Caco-2 (cell line): Measurements from ENCODE around the gene POU2AF1. TPM values are rescaled to one million over a fixed set of nuclear protein-coding genes. Genes with fewer than 3 reads are reported as not detected.
A peak's percentile ranks its signal among the peaks of the same experiment; 100 is the strongest.

ENCODE experiments used
- BruUV-seq: library from RNA; stranded (reverse); fragments of 400-500 nt; replicated peaks from 2 replicates; lab custom pipeline; 2021; lab: Mats Ljungman, UMichigan
- CTCF ChIA-PET: fragments of 300-600 bp; sonication (Branson Sonifier 250); formaldehyde crosslinking; loops from one replicate; lab custom pipeline; 2022; ENCODE audit warnings: antibody characterized with exemption; lab: Charles Lee
- POLR2A ChIA-PET: fragments of 300-600 bp; sonication (Branson Sonifier 250); formaldehyde crosslinking; loops from one replicate; lab custom pipeline; 2022; ENCODE audit warnings: antibody characterized with exemption; lab: Charles Lee
- DNase-seq, 2 experiments: peaks; one replicate each; pipeline versions ENCODE4 v3.0.0 to v3.0.0-alpha.2; 2020 to 2022
- H3K27me3 ChIP-seq: replicated peaks from 2 replicates; pipeline ENCODE4 v1.6.0; 2011; ENCODE audit warnings: low read length; ENCODE audit not compliant: control insufficient read depth, insufficient read depth
- H3K36me3 ChIP-seq: 2 replicates; pipeline ENCODE4 v1.5.1; 2011; ENCODE audit warnings: low read length; ENCODE audit not compliant: control insufficient read depth, insufficient read depth
- H3K4me1 ChIP-seq: fragments of 250-450 bp; sonication (Bioruptor Pico); 2 replicates; pipeline ENCODE4 v1.5.1; 2020; ENCODE audit warnings: mild to moderate bottlenecking
- H3K4me3 ChIP-seq: 2 replicates; pipeline ENCODE4 v1.5.1; 2011; ENCODE audit warnings: low read depth, mild to moderate bottlenecking, control low read depth, low read length
- H3K9me3 ChIP-seq: fragments of 250-450 bp; sonication (Bioruptor Pico); 2 replicates; pipeline ENCODE4 v1.5.1; 2020; ENCODE audit warnings: mild to moderate bottlenecking, moderate library complexity
- H3K27ac Mint-ChIP-seq: one replicate; pipeline ENCODE4 v1.8.0; 2022; ENCODE audit warnings: mixed read lengths; ENCODE audit not compliant: unreplicated experiment
- H3K27me3 Mint-ChIP-seq: one replicate; pipeline ENCODE4 v1.8.0; 2022; ENCODE audit warnings: mixed read lengths; ENCODE audit not compliant: insufficient read depth, unreplicated experiment
- H3K36me3 Mint-ChIP-seq: one replicate; pipeline ENCODE4 v1.8.0; 2022; ENCODE audit warnings: mild to moderate bottlenecking, mixed read lengths; ENCODE audit not compliant: insufficient read depth, unreplicated experiment
- H3K4me1 Mint-ChIP-seq: one replicate; pipeline ENCODE4 v1.8.0; 2022; ENCODE audit warnings: low read depth, mixed read lengths; ENCODE audit not compliant: unreplicated experiment
- H3K4me3 Mint-ChIP-seq: one replicate; pipeline ENCODE4 v1.8.0; 2022; ENCODE audit warnings: mild to moderate bottlenecking, moderate library complexity, mixed read lengths; ENCODE audit not compliant: unreplicated experiment
- H3K9me3 Mint-ChIP-seq: one replicate; pipeline ENCODE4 v1.8.0; 2022; ENCODE audit warnings: mixed read lengths; ENCODE audit not compliant: unreplicated experiment
- intact Hi-C: fragments of 100-400 bp; cut with micrococcal nuclease; formaldehyde crosslinking; loops from one replicate; pipeline ENCODE4 v1.10.0; 2022; ENCODE audit not compliant: unreplicated experiment
- total RNA-seq: library from RNA; stranded (reverse); gene quantifications from 2 replicates; pipeline ENCODE4 v1.2.3, GENCODE V29; 2022
- TF ChIP-seq, protein P1 (sequence below), 2 experiments: fragments of 200-600 bp in 1 of 2; IDR thresholded peaks; 1 replicate in 1 of 2; 2 replicates in 1 of 2; pipeline versions ENCODE4 v1.5.1 to v1.8.0; 2011 to 2022; ENCODE audit warnings: antibody characterized with exemption in 1 of 2, control low read depth in 1 of 2, inconsistent platforms in 1 of 2, low read depth in 1 of 2, low read length in 1 of 2, mild to moderate bottlenecking in 1 of 2, moderate library complexity in 1 of 2; ENCODE audit not compliant: insufficient read depth in 1 of 2, severe bottlenecking in 1 of 2, unreplicated experiment in 1 of 2

The POU2AF1 gene
- total RNA-seq, 1 experiment from 2014 or later: 2.7 TPM

DNA sequence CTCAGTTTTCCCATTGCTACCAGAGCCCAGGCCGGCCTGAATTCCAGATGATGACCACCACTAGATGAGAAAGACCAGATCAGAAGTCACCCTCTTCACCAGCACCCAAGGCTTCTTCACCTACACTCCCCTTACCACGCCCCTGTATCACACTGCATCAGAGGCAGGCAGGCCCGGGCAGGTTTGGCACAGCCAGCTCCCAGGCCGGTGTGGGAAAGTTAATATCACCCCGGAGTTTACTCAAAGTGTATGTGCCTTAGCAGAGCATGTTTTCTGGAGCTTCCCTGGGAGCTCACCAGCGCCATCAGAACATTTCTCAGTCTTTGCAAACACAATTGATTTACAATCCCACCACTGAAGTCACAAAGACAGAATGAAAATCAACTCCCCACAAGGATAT is 47.5 kb upstream of the POU2AF1 start:
- no peak for DNase-seq
- Mint-ChIP-seq H3K4me1 (peaks cover 15% of the 10 kb centered on the region), H3K27ac (no peak overlapping the region), H3K27me3 (peaks cover under 1% of the 10 kb centered on the region), H3K36me3 (no peaks in the 10 kb centered on the region), H3K9me3 (no peaks in the 10 kb centered on the region), H3K4me3 (no peak overlapping the region)
- BruUV-seq: no TSS peak
- POLR2A ChIA-PET: no interaction called here
- Histone ChIP-seq H3K9me3 (no peaks in the 10 kb centered on the region), H3K4me3 (no peak overlapping the region), H3K36me3 (no peaks in the 10 kb centered on the region), H3K27me3 (no peaks in the 10 kb centered on the region), H3K4me1 (peaks cover 11% of the 10 kb centered on the region)
- CTCF ChIA-PET: interaction anchor here (1.8 to 1.9 kb wide), 2 partner anchors 20 to 144 kb away, joined by 5 to 6 read pairs; no protein-coding TSS in a partner anchor
- intact Hi-C loops: loop anchor here (5.0 to 10.0 kb wide), 2 partner anchors 712 to 979 kb away; partner anchors contain the start of gene ARHGAP20
- TF ChIP-seq, protein P1, sequence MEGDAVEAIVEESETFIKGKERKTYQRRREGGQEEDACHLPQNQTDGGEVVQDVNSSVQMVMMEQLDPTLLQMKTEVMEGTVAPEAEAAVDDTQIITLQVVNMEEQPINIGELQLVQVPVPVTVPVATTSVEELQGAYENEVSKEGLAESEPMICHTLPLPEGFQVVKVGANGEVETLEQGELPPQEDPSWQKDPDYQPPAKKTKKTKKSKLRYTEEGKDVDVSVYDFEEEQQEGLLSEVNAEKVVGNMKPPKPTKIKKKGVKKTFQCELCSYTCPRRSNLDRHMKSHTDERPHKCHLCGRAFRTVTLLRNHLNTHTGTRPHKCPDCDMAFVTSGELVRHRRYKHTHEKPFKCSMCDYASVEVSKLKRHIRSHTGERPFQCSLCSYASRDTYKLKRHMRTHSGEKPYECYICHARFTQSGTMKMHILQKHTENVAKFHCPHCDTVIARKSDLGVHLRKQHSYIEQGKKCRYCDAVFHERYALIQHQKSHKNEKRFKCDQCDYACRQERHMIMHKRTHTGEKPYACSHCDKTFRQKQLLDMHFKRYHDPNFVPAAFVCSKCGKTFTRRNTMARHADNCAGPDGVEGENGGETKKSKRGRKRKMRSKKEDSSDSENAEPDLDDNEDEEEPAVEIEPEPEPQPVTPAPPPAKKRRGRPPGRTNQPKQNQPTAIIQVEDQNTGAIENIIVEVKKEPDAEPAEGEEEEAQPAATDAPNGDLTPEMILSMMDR (IDR thresholded peaks at IDR 0.05; ENCODE audit: insufficient read depth in 1 of 2, low read depth in 1 of 2, low read length in 1 of 2, severe bottlenecking in 1 of 2, unreplicated experiment in 1 of 2): no peak

DNA sequence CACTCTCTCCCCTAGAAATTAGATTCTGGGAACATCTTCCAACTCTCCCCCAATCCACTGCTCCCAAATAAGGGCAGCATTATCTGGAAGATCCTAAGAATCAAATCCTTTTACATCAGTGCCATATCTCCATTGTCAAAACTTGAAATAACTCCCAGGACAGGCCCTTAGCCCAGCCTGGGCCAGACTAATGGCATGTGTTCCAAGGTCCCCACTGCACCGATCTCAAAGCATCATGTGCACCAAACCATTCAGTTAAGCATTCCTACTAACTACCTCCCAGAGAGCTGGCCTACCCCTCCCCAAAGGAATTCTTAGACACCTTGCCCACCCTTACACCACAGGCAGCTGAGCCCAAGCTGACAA is 44.2 kb upstream of the POU2AF1 start:
- H3K9me3 Mint-ChIP-seq: no peaks in the 10 kb centered on the region
- no peaks in the 10 kb centered on the region for H3K9me3 ChIP-seq
- peak overlapping the region; percentile 38 for H3K27ac Mint-ChIP-seq
- H3K36me3 Mint-ChIP-seq: no peaks in the 10 kb centered on the region
- H3K4me1 Mint-ChIP-seq: peaks cover 10% of the 10 kb centered on the region
- peaks cover 11% of the 10 kb centered on the region for H3K4me1 ChIP-seq
- TF ChIP-seq, protein P1 (IDR thresholded peaks at IDR 0.05; ENCODE audit: insufficient read depth in 1 of 2, low read depth in 1 of 2, low read length in 1 of 2, severe bottlenecking in 1 of 2, unreplicated experiment in 1 of 2): no peak
- intact Hi-C loops: loop anchor here (1.0 to 10.0 kb wide), 8 partner anchors 23 to 708 kb away; partner anchors contain the start of gene ARHGAP20
- no peaks in the 10 kb centered on the region for H3K27me3 ChIP-seq
- DNase-seq: no peak
- H3K4me3 ChIP-seq: no peak overlapping the region
- CTCF ChIA-PET: interaction anchor here (0.6 to 4.7 kb wide), 22 partner anchors 9 to 988 kb away, joined by 3 to 99 read pairs (median 5); partner anchors contain the start of gene POU2AF3
- no TSS peak for BruUV-seq
- no peaks in the 10 kb centered on the region for H3K36me3 ChIP-seq
- POLR2A ChIA-PET: interaction anchor here (0.6 to 1.0 kb wide), 2 partner anchors 63 to 191 kb away, joined by 3 to 4 read pairs; no protein-coding TSS in a partner anchor
- H3K4me3 Mint-ChIP-seq: no peak overlapping the region
- H3K27me3 Mint-ChIP-seq: no peaks in the 10 kb centered on the region

DNA sequence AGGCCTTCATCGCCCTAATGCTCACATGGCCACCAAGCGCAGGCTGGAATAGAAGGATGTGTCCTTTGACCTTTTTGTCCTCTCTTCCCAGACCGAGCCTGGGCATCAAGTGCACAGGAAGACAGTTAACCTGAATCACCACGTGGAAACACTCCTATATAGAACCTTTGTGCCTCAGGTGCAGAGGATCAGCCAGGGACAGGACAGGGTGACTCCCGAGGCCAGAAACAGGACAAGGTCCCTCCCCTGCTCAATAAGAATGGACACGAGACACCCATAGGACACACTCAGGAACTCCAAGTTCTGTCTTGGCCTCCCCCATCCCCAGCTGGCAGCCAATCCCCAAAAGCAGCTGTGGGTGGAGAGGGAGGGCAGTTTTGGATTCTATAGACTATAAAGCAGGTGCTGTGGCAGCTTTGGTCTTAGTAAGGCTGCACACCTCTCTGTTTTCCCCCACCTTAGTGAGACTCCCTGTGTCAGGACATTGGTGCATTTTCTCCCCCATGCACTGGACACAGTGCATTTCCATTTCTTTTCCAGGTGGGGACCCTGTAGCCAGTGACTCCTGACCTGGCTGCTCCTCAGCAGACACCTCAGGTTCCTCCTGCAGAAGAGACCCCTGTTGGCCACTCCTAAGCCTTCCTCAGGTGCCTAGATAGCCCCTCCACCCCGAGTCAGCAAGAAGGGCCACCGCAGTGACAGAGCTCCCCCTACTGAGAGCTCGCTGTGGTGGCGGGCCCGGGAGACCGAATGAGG is 43.6 kb upstream of the POU2AF1 start:
- peak; percentile 94 to 95 for DNase-seq
- Mint-ChIP-seq H3K36me3 (no peaks in the 10 kb centered on the region), H3K27ac (peak overlapping the region; percentile 38), H3K4me3 (no peak overlapping the region), H3K9me3 (no peaks in the 10 kb centered on the region), H3K27me3 (no peaks in the 10 kb centered on the region), H3K4me1 (peaks cover 12% of the 10 kb centered on the region)
- ChIA-PET CTCF (interaction anchor here (0.6 to 4.7 kb wide), 23 partner anchors 9 to 987 kb away, joined by 3 to 99 read pairs (median 5); partner anchors contain the start of gene POU2AF3), POLR2A (interaction anchor here (1.0 kb wide), 1 partner anchor 62 kb away, joined by 3 read pairs; no protein-coding TSS in a partner anchor)
- Histone ChIP-seq H3K4me1 (peaks cover 11% of the 10 kb centered on the region), H3K9me3 (no peaks in the 10 kb centered on the region), H3K36me3 (no peaks in the 10 kb centered on the region), H3K4me3 (no peak overlapping the region), H3K27me3 (no peaks in the 10 kb centered on the region)
- BruUV-seq: no TSS peak
- TF ChIP-seq, protein P1 (IDR thresholded peaks at IDR 0.05; ENCODE audit: insufficient read depth in 1 of 2, low read depth in 1 of 2, low read length in 1 of 2, severe bottlenecking in 1 of 2, unreplicated experiment in 1 of 2): peak; percentile 100
- intact Hi-C loops: loop anchor here (1.0 to 10.0 kb wide), 8 partner anchors 24 to 708 kb away; partner anchors contain the start of gene ARHGAP20
